ES-I3 (cell line): ENCODE data around the gene SYNJ2BP.
"Not testable (repeated sequence)": the region's sequence is repeated elsewhere in the genome, so short reads cannot be mapped to it uniquely, and the experiment has no call there.

Experiments
- H3K36me3 ChIP-seq: 2 replicates; pipeline ENCODE4 v1.6.1; 2013; ENCODE audit warnings: mild to moderate bottlenecking, low read length, control low read depth, moderate library complexity; ENCODE audit not compliant: insufficient read depth
- H3K4me1 ChIP-seq: 2 replicates; pipeline ENCODE4 v1.6.1; 2013; ENCODE audit warnings: mild to moderate bottlenecking, control low read depth, low read length; ENCODE audit not compliant: insufficient read depth
- H3K9ac ChIP-seq: 2 replicates; pipeline ENCODE4 v1.6.1; 2013; ENCODE audit warnings: low read depth, mild to moderate bottlenecking, low read length, moderate library complexity
- H3K9me3 ChIP-seq: 2 replicates; pipeline ENCODE4 v1.6.1; 2013; ENCODE audit warnings: mild to moderate bottlenecking, low read length, moderate library complexity; ENCODE audit not compliant: control insufficient read depth, insufficient read depth

The SYNJ2BP gene

DNA sequence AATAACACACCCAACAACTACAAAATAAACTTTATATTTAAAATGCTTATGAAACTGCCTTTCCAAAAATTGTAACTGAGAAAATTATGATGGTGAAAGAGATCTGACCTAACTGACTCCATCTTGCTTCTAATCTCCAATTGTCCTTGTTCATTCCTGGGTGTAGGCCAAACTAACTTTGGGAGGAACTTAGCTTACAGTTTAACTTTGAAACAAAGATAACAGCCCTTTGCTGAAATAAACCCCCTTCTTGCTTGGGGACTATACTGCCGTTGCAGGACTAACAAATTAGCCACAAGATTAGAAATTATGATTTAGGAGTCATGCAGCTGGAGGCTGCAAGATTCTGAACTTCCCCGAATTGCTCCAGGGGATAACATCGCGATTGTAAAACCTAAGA lies 10.7 kb downstream of the SYNJ2BP start:
- not testable (repeated sequence) for H3K36me3 ChIP-seq, H3K9ac ChIP-seq, H3K9me3 ChIP-seq
- H3K4me1 ChIP-seq, result peaks cover 12% of the 10 kb centered on the region

- H3K4me1 ChIP-seq, result peaks cover 12% of the 10 kb centered on the region
- H3K9ac ChIP-seq, H3K9me3 ChIP-seq: not testable (repeated sequence)
Measured at GRCh38 chr14:70403335-70403734, 13.6 kb downstream of the SYNJ2BP start.

GRCh38 chr14:70401643-70402042 lies 15.2 kb downstream of the SYNJ2BP start:
- Histone ChIP-seq H3K4me1 (peaks cover 12% of the 10 kb centered on the region), H3K9me3 (no peaks in the 10 kb centered on the region), H3K9ac (no peak overlapping the region), H3K36me3 (no peaks in the 10 kb centered on the region)

More at GRCh38 chr14:70403335-70403734, 13.6 kb downstream of the SYNJ2BP start:
- not testable (repeated sequence) for H3K36me3 ChIP-seq

DNA sequence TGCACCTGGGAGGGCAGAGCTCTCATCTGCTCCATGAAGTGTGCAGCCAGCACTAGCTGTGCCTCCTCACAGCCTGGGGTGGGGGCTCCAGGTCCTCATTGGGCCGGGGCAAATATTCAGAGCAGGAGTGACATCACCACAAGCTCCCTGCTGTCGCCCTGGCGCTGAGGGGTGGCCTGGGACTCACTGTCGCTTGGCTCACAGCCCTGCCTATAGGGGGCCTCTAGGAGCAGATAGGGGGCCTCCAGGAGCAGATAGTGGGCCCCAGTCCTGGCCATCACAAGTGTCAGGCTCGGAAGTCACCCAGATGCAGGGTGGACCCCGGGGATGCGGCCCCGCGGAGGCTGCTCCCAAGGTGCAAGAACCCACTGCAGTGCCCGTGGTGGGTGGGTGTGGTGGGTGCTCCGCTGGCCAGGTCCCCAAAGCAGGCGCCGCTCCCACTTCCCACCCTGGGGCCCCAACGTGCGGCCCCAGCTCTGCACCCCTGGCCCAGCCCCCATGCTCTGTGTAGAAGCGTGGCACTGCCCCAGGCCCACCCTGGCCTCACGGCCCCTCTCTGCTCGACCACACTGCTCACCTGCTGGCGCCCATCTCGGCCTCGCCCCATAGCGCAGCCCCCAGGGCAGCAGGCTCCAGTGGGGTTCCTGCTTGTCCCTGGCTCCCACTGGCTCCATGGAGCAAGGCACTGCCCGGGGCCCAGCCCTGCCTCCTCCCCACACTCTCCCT lies 18.0 kb downstream of the SYNJ2BP start:
- Histone ChIP-seq H3K4me1 (peaks cover 12% of the 10 kb centered on the region), H3K36me3 (no peaks in the 10 kb centered on the region), H3K9me3 (no peaks in the 10 kb centered on the region), H3K9ac (no peak overlapping the region)

DNA sequence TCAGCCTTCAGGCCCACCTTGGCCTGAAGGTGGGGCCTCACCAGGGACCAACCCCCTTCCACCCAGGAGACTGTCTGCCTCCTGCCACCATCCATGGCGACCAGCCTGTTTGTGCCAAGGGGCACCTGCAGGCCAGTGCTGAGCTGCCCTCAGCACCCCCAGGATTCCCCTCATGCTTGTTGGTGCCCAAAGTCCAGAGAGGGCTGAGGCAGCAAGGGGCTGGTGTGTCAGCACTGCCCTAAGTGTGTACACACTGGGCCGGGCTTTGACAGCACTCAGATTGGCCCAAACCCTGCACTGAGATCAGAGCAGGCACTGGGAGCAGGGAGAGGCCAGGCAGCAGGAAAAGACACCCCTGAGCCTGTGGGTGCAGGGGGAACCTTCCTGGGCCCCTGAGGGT lies 18.6 kb downstream of the SYNJ2BP start:
- H3K9ac ChIP-seq, result no peak overlapping the region
- H3K9me3 ChIP-seq, result no peaks in the 10 kb centered on the region
- H3K36me3 ChIP-seq, result no peaks in the 10 kb centered on the region
- H3K4me1 ChIP-seq, result peaks cover 12% of the 10 kb centered on the region

- no peak overlapping the region for H3K9ac ChIP-seq
- peaks cover 7% of the 10 kb centered on the region for H3K4me1 ChIP-seq
- no peaks in the 10 kb centered on the region for H3K9me3 ChIP-seq
- no peaks in the 10 kb centered on the region for H3K36me3 ChIP-seq
Measured at GRCh38 chr14:70397746-70398145, 19.1 kb downstream of the SYNJ2BP start.

GRCh38 chr14:70394674-70395306 lies 22.1 kb downstream of the SYNJ2BP start:
- H3K36me3 ChIP-seq, result no peaks in the 10 kb centered on the region
- H3K9ac ChIP-seq, result no peak overlapping the region
- peaks cover 6% of the 10 kb centered on the region; the same call in 1 of the 2 replicates for H3K4me1 ChIP-seq
- H3K9me3 ChIP-seq, result no peaks in the 10 kb centered on the region

DNA sequence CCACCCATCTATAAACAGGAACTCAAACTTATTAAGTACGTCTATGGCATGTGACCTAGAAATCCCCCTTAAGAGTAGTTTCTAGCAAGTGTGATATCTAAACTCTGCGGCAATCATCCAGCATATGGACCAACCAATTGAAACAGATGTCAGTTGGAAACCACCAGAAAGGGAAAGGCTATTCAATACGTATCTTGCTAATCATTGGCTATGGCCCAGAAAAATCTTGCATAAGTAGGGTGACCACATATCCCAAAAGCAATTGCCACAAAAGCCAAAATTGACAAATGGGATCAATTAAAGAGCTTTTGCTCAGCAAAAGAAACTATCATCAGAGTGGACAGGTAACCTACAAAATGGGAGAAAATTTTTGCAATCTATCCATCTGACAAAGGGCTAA lies 24.2 kb downstream of the SYNJ2BP start:
- peaks cover 6% of the 10 kb centered on the region; the same call in 1 of the 2 replicates for H3K4me1 ChIP-seq
- no peaks in the 10 kb centered on the region; the same call in 1 of the 2 replicates for H3K36me3 ChIP-seq

DNA sequence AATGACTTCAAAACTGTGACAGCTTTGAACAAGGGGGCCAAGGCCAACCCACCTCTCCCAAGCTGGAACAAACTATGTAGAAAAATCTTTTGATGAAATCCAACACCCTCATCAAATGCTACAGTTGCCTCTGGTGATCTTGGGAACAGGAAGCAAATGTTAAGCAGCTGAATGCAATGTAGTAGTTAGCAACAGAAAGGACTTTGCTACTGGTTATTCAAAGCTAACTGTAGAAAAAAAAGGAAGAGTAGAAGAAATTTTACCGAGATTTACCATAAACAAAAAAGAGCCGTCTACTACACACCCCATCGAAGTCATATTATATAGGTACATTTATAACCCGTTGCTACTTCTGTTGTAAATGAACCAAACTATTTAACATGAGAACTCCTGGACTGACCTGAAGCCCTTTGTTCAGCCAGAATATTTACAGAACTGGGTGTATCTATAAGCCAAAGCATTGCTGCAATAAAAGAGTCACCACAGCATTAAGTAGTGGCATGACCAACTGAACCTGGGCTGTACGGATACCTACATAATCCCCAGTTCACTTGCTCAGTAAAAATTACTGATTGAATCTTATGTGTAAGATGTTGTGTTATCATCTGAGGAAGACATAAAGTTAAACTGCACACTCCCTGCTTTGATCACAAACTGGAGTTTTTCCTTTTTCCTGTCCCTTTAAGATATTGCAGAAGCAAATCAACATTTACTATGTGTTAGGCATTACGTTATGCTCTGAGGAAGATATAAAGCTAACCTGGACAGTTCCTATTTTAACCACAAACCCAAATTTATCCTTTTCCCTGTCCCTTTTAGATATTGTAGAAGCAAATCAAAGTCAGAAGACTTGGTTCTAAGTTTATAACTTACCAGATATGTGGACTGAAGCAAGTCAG lies 25.1 kb downstream of the SYNJ2BP start:
- Histone ChIP-seq H3K9me3 (no peaks in the 10 kb centered on the region), H3K4me1 (peaks cover 6% of the 10 kb centered on the region; the same call in 1 of the 2 replicates), H3K9ac (no peak overlapping the region), H3K36me3 (no peaks in the 10 kb centered on the region; the same call in 1 of the 2 replicates)

More for the DNA sequence above, 24.2 kb downstream of the SYNJ2BP start:
- H3K9ac ChIP-seq, result no peak overlapping the region
- H3K9me3 ChIP-seq, result no peaks in the 10 kb centered on the region

DNA sequence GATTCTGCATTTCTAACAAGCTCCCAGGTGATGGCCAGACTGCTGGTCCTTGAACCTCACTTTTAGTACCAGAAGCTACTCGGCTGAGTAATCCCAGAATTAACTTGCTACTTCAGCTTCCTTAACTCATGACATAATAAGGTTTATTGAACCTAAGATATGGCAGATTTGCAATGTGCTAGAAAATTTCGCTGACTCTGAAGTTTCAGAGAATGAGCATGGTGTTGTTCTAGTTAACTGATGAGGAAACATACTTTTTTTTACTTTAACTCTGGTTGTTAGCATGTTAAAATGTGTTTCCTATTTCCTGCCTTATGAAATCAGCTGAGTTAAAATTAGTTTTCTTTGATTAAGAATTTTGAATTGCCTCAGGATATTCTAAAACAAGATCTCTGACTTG lies 34.4 kb downstream of the SYNJ2BP start:
- Histone ChIP-seq H3K36me3 (peaks cover 3% of the 10 kb centered on the region; the same call in 1 of the 2 replicates), H3K9ac (no peak overlapping the region), H3K4me1 (no peaks in the 10 kb centered on the region), H3K9me3 (no peaks in the 10 kb centered on the region; the same call in 1 of the 2 replicates)

- Histone ChIP-seq H3K4me1 (no peaks in the 10 kb centered on the region), H3K36me3 (peaks cover 3% of the 10 kb centered on the region; the same call in 1 of the 2 replicates), H3K9ac (no peak overlapping the region), H3K9me3 (no peaks in the 10 kb centered on the region; the same call in 1 of the 2 replicates)
Measured at GRCh38 chr14:70380824-70381223, 36.1 kb downstream of the SYNJ2BP start.

GRCh38 chr14:70378696-70379095 lies 38.2 kb downstream of the SYNJ2BP start:
- no peaks in the 10 kb centered on the region for H3K4me1 ChIP-seq
- no peak overlapping the region for H3K9ac ChIP-seq
- no peaks in the 10 kb centered on the region for H3K9me3 ChIP-seq
- H3K36me3 ChIP-seq, result peaks cover 9% of the 10 kb centered on the region; the same call in 1 of the 2 replicates
